Measurements from ENCODE around the gene HEPHL1. TPM values are rescaled to one million over a fixed set of nuclear protein-coding genes. Genes with fewer than 3 reads are reported as not detected.
"Not testable (repeated sequence)": the region's sequence is repeated elsewhere in the genome, so short reads cannot be mapped to it uniquely, and the experiment has no call there.

HEPHL1 gene, protein sequence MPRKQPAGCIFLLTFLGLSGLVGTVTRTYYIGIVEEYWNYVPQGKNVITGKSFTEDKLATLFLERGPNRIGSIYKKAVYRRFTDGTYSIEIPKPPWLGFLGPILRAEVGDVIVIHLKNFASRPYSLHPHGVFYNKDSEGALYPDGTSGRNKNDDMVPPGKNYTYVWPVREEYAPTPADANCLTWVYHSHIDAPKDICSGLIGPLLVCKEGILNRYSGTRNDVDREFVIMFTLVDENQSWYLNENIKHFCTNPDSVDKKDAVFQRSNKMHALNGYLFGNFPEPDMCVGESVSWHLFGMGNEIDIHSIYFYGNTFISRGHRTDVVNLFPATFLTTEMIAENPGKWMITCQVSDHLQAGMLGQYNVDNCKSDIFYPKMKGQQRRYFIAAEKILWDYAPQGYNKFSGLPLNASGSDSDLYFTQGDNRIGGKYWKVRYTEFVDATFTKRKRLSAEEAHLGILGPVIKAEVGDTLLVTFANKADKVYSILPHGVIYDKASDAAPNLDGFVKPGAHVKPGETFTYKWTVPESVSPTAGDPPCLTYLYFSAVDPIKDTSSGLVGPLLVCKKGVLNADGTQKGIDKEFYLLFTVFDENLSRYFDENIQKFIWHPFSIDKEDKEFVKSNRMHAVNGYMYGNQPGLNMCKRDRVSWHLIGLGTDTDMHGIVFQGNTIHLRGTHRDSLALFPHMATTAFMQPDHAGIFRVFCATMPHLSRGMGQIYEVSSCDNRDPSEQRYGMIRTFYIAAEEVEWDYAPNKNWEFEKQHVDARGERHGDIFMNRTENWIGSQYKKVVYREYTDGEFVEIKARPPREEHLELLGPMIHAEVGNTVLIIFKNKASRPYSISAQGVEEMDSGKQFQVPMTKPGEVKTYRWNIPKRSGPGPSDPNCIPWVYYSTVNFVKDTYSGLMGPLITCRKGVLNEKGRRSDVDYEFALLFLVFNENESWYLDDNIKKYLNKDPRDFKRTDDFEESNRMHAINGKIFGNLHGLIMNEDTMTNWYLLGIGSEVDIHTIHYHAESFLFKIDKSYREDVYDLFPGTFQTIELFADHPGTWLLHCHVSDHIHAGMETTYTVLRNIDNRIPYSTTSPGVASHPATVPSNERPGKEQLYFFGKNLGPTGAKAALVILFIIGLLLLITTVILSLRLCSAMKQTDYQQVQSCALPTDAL
- not detected in 2 replicates for total RNA-seq

DNA sequence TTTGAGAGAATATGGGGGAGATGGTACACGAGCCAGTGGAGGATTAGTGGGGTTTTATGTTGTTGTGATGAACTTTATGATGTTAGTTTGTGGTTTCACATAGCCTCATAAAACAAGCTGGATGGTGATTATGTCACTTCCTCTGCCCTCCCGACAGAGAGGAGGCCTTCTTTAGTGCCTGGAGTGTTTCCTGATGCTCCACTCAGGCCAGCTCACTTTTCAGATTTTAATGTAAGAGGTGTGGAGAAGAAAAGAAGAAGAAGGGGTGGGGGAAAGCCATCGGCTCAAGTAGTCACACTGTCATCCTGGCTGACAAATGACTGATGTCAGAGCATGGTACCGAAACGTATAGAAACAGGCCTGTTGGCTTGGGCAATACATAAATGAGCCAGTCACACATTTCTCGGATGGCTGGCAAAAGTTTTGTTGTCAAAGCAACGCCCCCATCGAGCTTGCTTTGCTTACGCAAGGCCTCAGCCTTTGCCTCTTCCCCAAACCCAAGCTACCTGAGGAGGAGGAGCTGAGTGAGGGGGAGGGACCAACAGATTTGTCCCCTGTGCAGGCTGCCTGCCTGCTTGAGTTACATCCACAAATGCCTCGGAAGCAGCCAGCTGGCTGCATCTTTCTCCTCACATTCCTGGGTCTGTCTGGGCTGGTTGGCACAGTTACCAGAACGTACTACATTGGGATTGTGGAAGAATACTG, at the start of gene HEPHL1:
Gene HEPHL1 (plus strand): TSS at position 578 of the 705 bp plus-strand sequence. CDS start 15 bp downstream, at position 593.
- Mint-ChIP-seq H3K9me3 (peaks cover 5% of the 10 kb centered on the region), H3K27me3 (no peaks in the 10 kb centered on the region), H3K27ac (no peak within 1 kb of the TSS), H3K4me3 (no peak within 1 kb of the TSS), H3K36me3 (ENCODE audit: low read depth) (no peaks in the 10 kb centered on the region), H3K4me1 (no peaks in the 10 kb centered on the region)
- intact Hi-C loops (cut with micrococcal nuclease) = no loop called here
- no peak for DNase-seq

DNA sequence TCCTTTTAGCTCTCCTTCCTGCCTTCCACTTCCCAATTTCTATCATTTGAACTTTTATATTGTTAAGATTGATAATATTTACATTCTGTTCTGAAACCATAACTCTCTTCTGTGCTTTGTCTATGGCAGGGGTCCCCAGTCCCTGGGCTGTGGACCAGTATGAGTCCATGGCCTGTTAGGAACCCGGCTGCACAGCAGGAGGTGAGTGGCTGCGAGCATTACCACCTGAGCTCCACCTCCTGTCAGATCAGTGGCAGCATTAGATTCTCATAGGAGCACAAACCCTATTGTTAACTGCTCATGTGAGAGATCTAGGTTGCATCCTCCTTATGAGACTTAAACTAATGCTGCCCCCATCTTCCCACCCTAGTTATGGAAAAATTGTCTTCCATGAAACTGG, 48.4 kb upstream of the HEPHL1 start:
- Mint-ChIP-seq H3K27me3 (no peaks in the 10 kb centered on the region), H3K4me1 (no peaks in the 10 kb centered on the region), H3K27ac (no peak overlapping the region), H3K36me3 (ENCODE audit: low read depth) (no peaks in the 10 kb centered on the region), H3K4me3 (no peak overlapping the region), H3K9me3 (peaks cover 8% of the 10 kb centered on the region)
- intact Hi-C loops (cut with micrococcal nuclease) = no loop called here
- DNase-seq = no peak

DNA sequence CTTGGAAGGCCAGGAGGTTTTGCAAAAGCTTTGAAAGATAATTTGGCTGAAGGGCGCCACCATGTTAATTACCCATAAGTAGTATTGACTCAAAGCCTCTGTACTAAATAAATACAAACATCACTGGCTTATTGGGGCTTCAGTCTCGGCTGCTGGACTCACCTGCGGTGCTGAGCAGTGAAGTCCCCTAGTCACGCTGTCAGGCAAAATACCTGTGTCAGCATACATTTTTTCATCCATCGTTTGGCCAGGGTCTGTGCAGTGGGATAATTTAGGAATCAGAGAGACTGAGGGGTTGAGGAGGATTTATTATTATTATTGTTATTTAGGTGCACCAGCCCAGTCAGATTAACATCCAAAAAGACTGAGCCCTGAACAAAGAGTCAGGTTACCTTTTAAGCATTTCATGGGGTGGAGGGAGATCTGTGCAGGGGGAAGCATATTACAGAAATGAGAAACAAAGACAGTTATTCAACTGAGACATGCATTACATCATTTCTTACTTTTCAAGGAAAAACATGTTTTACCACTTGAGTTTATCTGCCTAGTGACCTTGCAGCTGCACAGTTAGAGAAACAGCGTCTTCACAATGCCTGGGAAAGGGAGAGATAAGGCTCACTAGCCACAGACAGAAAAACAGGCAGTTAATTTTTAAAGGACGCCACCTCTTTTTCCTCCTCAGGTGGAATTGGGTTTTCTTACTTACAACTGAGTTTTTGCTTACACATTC, 47.7 kb upstream of the HEPHL1 start:
- H3K36me3 Mint-ChIP-seq (ENCODE audit: low read depth); H3K27ac Mint-ChIP-seq; H3K9me3 Mint-ChIP-seq; DNase-seq; H3K4me3 Mint-ChIP-seq; H3K4me1 Mint-ChIP-seq; H3K27me3 Mint-ChIP-seq; intact Hi-C loops (cut with micrococcal nuclease): not testable (repeated sequence)

DNA sequence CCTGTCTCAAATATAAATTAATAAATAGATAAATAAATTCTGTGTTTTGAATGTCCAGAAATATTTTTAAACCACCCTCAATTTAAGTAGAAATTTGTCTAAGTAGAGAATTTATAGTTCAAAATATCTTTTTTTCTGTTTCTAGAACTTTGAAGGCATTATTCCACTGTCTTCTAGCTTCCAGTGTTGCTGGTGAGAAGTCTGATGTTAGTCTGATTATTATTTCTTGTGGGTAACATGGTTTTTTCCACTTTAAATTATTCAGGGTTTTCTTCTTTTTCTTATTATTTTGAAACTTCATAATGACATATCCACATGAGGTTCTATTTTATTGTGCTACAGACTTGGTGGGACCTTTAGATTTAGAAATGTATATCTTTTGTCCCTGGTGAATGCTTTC, 46.4 kb upstream of the HEPHL1 start:
- DNase-seq = no peak
- no peak overlapping the region for H3K4me3 Mint-ChIP-seq
- no peaks in the 10 kb centered on the region for H3K27me3 Mint-ChIP-seq
- H3K9me3 Mint-ChIP-seq = peaks cover 8% of the 10 kb centered on the region
- intact Hi-C loops (cut with micrococcal nuclease) = no loop called here
- no peak overlapping the region for H3K27ac Mint-ChIP-seq
- H3K4me1 Mint-ChIP-seq = no peaks in the 10 kb centered on the region
- H3K36me3 Mint-ChIP-seq (ENCODE audit: low read depth) = no peaks in the 10 kb centered on the region

DNA sequence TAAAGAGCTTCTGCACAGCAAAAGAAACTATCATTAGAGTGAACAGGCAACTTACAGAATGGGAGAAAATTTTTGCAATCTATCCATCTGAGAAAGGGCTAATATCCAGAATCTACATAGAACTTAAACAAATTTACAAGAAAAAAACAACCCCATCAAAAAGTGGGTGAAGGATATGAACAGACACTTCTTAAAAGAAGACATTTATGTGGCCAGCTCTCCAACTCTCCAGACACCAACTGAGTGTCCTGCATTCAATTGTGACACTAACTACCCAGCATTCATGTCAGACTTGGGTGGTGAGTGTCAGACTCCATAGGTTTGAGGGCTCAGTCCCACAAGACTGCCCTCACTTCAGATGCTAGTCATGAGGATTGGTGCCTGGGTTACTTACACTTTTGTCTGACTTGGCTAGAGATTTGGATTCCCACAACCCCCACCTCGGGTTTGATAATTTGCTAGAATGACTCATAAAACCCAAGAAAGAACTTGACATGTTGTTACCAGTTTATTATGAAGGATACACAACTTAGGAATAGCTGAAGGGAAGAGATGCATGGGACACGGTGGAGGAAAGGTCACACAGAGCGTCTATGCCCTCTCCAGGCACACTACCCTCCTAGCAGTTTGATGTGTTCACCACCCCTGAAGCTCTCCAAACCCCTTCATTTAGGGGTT, 44.4 kb upstream of the HEPHL1 start:
- DNase-seq; H3K9me3 Mint-ChIP-seq; H3K27me3 Mint-ChIP-seq; H3K27ac Mint-ChIP-seq; H3K36me3 Mint-ChIP-seq (ENCODE audit: low read depth); H3K4me1 Mint-ChIP-seq; intact Hi-C loops (cut with micrococcal nuclease); H3K4me3 Mint-ChIP-seq: not testable (repeated sequence)

DNA sequence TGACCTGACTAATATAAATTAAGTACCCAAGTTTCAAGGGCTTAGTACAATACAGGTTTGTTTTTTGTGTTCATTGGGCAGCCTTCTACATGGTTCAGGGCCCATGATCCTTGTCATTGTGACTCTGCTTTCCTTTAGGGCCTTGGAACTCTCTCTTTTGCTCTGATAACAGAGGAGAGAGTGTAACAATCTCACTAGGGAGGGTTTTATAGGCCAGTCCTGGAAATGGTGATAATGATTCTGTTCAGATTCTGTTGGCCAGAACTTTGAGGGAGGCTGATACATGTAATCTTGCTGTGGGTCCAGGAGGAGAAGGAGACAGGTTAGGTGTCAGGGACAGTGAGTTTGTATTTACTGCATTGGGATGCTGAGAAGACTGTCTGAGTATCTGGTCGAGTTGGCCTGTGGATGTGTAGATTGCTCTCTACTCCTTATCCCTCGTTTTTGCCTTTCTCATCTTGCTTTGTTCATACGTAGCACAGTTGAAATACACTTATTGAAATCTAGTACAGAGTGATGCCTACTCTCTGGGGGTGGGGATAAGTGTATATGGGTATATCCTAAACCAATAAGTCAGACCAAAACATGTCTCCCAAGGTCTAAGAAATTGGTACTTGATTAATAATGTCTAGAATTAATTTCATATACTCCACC, 37.5 kb upstream of the HEPHL1 start:
- no peak overlapping the region for H3K27ac Mint-ChIP-seq
- H3K4me3 Mint-ChIP-seq = no peak overlapping the region
- H3K36me3 Mint-ChIP-seq (ENCODE audit: low read depth) = no peaks in the 10 kb centered on the region
- H3K9me3 Mint-ChIP-seq = no peaks in the 10 kb centered on the region
- intact Hi-C loops (cut with micrococcal nuclease) = no loop called here
- no peaks in the 10 kb centered on the region for H3K4me1 Mint-ChIP-seq
- DNase-seq = no peak
- H3K27me3 Mint-ChIP-seq = peaks cover 3% of the 10 kb centered on the region

DNA sequence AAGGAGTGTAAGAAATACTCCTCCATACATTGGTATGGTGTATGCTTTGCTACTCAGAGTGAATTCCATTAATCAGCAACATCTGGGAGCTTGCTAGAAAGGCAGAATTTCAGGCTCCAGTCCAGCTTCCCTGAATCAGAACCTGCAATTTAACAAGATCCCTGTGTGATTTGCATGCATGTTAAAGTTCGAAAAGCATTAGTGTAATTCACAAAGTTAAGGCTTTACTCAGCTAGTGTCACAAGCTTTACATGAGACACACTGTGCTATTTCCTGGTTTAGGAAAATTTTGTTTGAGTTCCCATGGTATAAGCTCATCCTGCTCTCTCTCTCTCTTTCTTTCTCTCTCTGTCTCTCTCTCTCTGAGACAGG, 37.0 kb upstream of the HEPHL1 start:
- intact Hi-C loops (cut with micrococcal nuclease) = no loop called here
- H3K9me3 Mint-ChIP-seq = no peaks in the 10 kb centered on the region
- no peaks in the 10 kb centered on the region for H3K36me3 Mint-ChIP-seq (ENCODE audit: low read depth)
- H3K4me1 Mint-ChIP-seq = no peaks in the 10 kb centered on the region
- DNase-seq = no peak
- peaks cover 3% of the 10 kb centered on the region for H3K27me3 Mint-ChIP-seq
- no peak overlapping the region for H3K27ac Mint-ChIP-seq
- H3K4me3 Mint-ChIP-seq = no peak overlapping the region

DNA sequence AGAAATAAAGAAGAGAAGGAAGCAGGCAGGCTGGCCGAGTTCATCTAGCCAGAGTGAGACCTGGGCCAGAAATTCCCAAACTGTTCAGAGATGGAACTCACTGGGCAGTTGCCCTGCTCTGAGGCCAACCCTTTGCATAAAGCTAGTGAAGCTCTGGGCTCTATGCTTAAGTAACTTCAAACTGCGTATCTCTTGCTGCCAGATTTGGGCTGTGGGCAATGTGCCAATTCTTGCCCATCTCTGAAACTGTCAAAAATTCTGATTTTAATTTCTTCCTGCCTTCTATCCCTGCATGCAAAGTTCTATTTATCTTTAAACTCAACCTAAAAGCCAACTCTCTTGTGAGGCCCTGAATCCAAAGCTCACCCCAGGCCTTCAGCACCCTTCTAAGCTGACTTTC, 36.2 kb upstream of the HEPHL1 start:
- H3K27ac Mint-ChIP-seq = no peak overlapping the region
- intact Hi-C loops (cut with micrococcal nuclease) = no loop called here
- peaks cover 3% of the 10 kb centered on the region for H3K27me3 Mint-ChIP-seq
- H3K4me3 Mint-ChIP-seq = no peak overlapping the region
- no peaks in the 10 kb centered on the region for H3K4me1 Mint-ChIP-seq
- H3K9me3 Mint-ChIP-seq = no peaks in the 10 kb centered on the region
- no peak for DNase-seq
- H3K36me3 Mint-ChIP-seq (ENCODE audit: low read depth) = no peaks in the 10 kb centered on the region

DNA sequence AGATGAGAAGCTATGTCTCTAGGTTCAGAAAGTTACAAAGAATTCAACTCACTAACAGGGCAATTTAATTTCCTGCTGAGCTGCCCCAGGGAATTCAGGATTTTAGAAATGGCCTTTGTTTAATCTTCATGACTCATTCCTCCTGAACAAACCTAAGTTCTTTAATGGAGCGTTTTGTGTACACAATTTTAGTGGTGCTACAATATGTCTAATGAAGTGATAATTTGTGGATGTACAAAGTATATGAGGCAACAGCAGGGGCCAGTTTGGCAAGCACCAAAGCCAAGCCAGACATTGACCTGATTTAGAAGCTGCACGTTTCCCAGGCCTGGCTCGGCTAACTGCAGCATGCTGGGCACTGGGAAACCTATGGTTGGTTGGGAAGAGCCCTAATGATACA, 34.4 kb upstream of the HEPHL1 start:
- Mint-ChIP-seq H3K27me3 (no peaks in the 10 kb centered on the region), H3K27ac (no peak overlapping the region), H3K4me3 (no peak overlapping the region), H3K4me1 (no peaks in the 10 kb centered on the region), H3K9me3 (no peaks in the 10 kb centered on the region), H3K36me3 (ENCODE audit: low read depth) (no peaks in the 10 kb centered on the region)
- DNase-seq = no peak
- intact Hi-C loops (cut with micrococcal nuclease) = no loop called here

DNA sequence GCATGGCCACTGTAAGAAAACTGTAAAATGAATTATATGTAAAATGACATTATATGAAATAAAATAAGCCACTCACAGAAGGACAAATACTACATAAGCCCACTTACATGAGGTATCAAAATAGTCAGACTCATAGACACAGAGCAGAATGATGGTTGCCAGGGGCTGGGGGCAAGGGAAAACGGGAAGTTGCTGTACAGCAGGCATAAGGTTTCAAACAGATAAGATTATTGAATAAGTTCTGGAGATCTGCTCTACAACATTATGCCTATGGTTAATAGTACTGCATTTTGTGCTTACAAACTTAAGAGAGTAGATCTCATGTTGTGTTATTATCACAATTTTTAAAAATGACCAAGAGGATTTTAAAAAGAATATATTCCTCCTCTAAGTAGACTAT, 32.7 kb upstream of the HEPHL1 start:
- H3K36me3 Mint-ChIP-seq (ENCODE audit: low read depth) = no peaks in the 10 kb centered on the region
- no peak overlapping the region for H3K27ac Mint-ChIP-seq
- no peak overlapping the region for H3K4me3 Mint-ChIP-seq
- peaks cover 4% of the 10 kb centered on the region for H3K9me3 Mint-ChIP-seq
- no peak for DNase-seq
- intact Hi-C loops (cut with micrococcal nuclease) = no loop called here
- no peaks in the 10 kb centered on the region for H3K4me1 Mint-ChIP-seq
- H3K27me3 Mint-ChIP-seq = no peaks in the 10 kb centered on the region

DNA sequence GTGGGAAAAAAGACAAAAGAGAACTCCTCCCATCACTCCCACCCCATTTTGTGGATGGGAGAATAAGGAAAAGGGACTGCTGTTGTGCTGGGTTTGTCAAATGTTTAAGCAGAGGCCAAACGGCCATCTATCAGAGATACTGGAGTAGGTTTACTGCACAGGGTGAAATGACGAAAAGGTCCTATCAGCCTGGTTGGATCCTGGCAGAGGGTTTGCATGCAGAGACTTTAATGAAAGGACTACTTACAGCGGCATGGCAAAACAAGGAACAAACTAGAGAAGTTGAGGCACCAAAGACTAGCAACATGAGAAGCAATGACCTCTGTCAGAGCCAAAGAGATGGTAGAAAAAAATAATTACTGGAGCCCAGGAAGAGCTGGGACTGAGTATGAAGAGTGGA, 32.2 kb upstream of the HEPHL1 start:
- peaks cover 4% of the 10 kb centered on the region for H3K9me3 Mint-ChIP-seq
- intact Hi-C loops (cut with micrococcal nuclease) = no loop called here
- H3K4me1 Mint-ChIP-seq = no peaks in the 10 kb centered on the region
- H3K27me3 Mint-ChIP-seq = no peaks in the 10 kb centered on the region
- DNase-seq = no peak
- no peak overlapping the region for H3K4me3 Mint-ChIP-seq
- H3K27ac Mint-ChIP-seq = no peak overlapping the region
- no peaks in the 10 kb centered on the region for H3K36me3 Mint-ChIP-seq (ENCODE audit: low read depth)

DNA sequence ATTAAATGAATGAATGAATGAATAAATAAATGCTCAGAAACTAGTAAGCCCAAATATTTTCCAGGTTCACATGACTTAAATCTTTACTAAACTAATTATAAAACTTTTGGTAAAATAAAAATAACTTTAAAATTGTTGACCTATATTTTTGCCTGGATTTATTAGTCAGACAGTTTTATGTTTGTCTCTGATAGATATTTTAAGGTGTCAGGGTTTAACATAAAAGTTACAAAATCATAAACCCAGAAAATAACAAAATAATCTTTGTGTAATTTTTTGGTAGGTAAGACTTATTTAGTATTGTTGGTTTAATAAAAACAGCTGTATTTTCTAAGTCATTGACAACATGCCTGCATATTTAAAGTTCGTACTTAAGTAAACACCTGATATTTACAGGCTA, 27.4 kb upstream of the HEPHL1 start:
- no peaks in the 10 kb centered on the region for H3K27me3 Mint-ChIP-seq
- peaks cover 8% of the 10 kb centered on the region for H3K9me3 Mint-ChIP-seq
- intact Hi-C loops (cut with micrococcal nuclease) = no loop called here
- no peak for DNase-seq
- H3K4me3 Mint-ChIP-seq = no peak overlapping the region
- no peaks in the 10 kb centered on the region for H3K36me3 Mint-ChIP-seq (ENCODE audit: low read depth)
- no peaks in the 10 kb centered on the region for H3K4me1 Mint-ChIP-seq
- H3K27ac Mint-ChIP-seq = no peak overlapping the region
